ENCODE measurements around the gene STIM1.

- TF ChIP-seq, protein P1, sequence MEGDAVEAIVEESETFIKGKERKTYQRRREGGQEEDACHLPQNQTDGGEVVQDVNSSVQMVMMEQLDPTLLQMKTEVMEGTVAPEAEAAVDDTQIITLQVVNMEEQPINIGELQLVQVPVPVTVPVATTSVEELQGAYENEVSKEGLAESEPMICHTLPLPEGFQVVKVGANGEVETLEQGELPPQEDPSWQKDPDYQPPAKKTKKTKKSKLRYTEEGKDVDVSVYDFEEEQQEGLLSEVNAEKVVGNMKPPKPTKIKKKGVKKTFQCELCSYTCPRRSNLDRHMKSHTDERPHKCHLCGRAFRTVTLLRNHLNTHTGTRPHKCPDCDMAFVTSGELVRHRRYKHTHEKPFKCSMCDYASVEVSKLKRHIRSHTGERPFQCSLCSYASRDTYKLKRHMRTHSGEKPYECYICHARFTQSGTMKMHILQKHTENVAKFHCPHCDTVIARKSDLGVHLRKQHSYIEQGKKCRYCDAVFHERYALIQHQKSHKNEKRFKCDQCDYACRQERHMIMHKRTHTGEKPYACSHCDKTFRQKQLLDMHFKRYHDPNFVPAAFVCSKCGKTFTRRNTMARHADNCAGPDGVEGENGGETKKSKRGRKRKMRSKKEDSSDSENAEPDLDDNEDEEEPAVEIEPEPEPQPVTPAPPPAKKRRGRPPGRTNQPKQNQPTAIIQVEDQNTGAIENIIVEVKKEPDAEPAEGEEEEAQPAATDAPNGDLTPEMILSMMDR (IDR thresholded peaks at IDR 0.05) = no peak
- no peak for TF ChIP-seq POLR2AphosphoS5 (IDR thresholded peaks at IDR 0.05)
Measured at GRCh38 chr11:3926458-3927095, 71.1 kb downstream of the STIM1 start.

Data from esophagus muscularis mucosa (tissue), 3 donors.